Mesenchymal stem cell (in vitro differentiated cells and primary cell): ENCODE results near the gene ADH5.
"Not testable (repeated sequence)": the region's sequence is repeated elsewhere in the genome, so short reads cannot be mapped to it uniquely, and the experiment has no call there.

Source experiments
- DNase-seq: peaks from one replicate; pipeline ENCODE4 v3.0.0-alpha.2; 2013
- H2AFZ ChIP-seq: one replicate; pipeline ENCODE4 v1.6.1; 2013; ENCODE audit warnings: low read depth, mild to moderate bottlenecking, control low read depth, inconsistent platforms, low read length, moderate library complexity
- H2AK5ac ChIP-seq: 2 replicates; pipeline ENCODE4 v1.6.1; 2013; ENCODE audit warnings: low read length, moderate library complexity, mild to moderate bottlenecking, inconsistent platforms; ENCODE audit not compliant: severe bottlenecking
- H2BK120ac ChIP-seq: one replicate; pipeline ENCODE4 v1.6.1; 2013; ENCODE audit warnings: low read depth, mild to moderate bottlenecking, inconsistent platforms, low read length, moderate library complexity
- H2BK12ac ChIP-seq, 2 experiments: one replicate each; pipeline ENCODE4 v1.6.1; 2013; ENCODE audit warnings: inconsistent platforms in 2 of 2, low read length in 2 of 2, mild to moderate bottlenecking in 2 of 2, moderate library complexity in 2 of 2, control low read depth in 1 of 2
- H2BK15ac ChIP-seq: one replicate; pipeline ENCODE4 v1.6.1; 2013; ENCODE audit warnings: mild to moderate bottlenecking, low read depth, inconsistent platforms; ENCODE audit not compliant: poor library complexity, severe bottlenecking
- H2BK5ac ChIP-seq: 2 replicates; pipeline ENCODE4 v1.6.1; 2013; ENCODE audit warnings: low read depth, mild to moderate bottlenecking, low read length, control low read depth, inconsistent platforms; ENCODE audit not compliant: poor library complexity, severe bottlenecking
- H3K14ac ChIP-seq, 2 experiments: one replicate each; pipeline ENCODE4 v1.6.1; 2013; ENCODE audit warnings: inconsistent platforms in 2 of 2, low read length in 2 of 2, control low read depth in 1 of 2, mild to moderate bottlenecking in 1 of 2, moderate library complexity in 1 of 2
- H3K18ac ChIP-seq, 2 experiments: one replicate each; pipeline ENCODE4 v1.6.1; 2013; ENCODE audit warnings: inconsistent platforms in 2 of 2, low read length in 2 of 2, control low read depth in 1 of 2, low read depth in 1 of 2, mild to moderate bottlenecking in 1 of 2
- H3K23ac ChIP-seq, 2 experiments: one replicate each; pipeline ENCODE4 v1.6.1; 2013; ENCODE audit warnings: inconsistent platforms in 2 of 2, low read length in 2 of 2, mild to moderate bottlenecking in 2 of 2, moderate library complexity in 2 of 2, control low read depth in 1 of 2
- H3K27ac ChIP-seq: 2 replicates; pipeline ENCODE4 v1.5.1; 2013; ENCODE audit warnings: mild to moderate bottlenecking, moderate library complexity, low read length, control low read depth, inconsistent platforms; ENCODE audit not compliant: poor library complexity, severe bottlenecking
- H3K27me3 ChIP-seq, 2 experiments: 2 replicates each; pipeline versions ENCODE4 v1.6.1 to v1.7.0; 2013; ENCODE audit warnings: low read length in 2 of 2, mild to moderate bottlenecking in 2 of 2, moderate library complexity in 2 of 2, control low read depth in 1 of 2, inconsistent platforms in 1 of 2; ENCODE audit not compliant: control insufficient read depth in 1 of 2, insufficient read depth in 1 of 2
- H3K36me3 ChIP-seq, 2 experiments: 2 replicates each; pipeline versions ENCODE4 v1.6.1 to v1.7.0; 2013; ENCODE audit warnings: low read length in 2 of 2, control low read depth in 1 of 2, inconsistent platforms in 1 of 2, low read depth in 1 of 2, mild to moderate bottlenecking in 1 of 2; ENCODE audit not compliant: insufficient read depth in 2 of 2, control insufficient read depth in 1 of 2
- H3K4ac ChIP-seq, 2 experiments: one replicate each; pipeline ENCODE4 v1.6.1; 2013; ENCODE audit warnings: inconsistent platforms in 2 of 2, low read length in 2 of 2, mild to moderate bottlenecking in 2 of 2, moderate library complexity in 2 of 2, control low read depth in 1 of 2, low read depth in 1 of 2
- H3K4me1 ChIP-seq: 2 replicates; pipeline ENCODE4 v1.6.1; 2013; ENCODE audit warnings: low read depth, low read length, control low read depth; ENCODE audit not compliant: control insufficient read depth, insufficient read depth
- H3K4me2 ChIP-seq: 2 replicates; pipeline ENCODE4 v1.6.1; 2013; ENCODE audit warnings: low read length, mild to moderate bottlenecking, inconsistent platforms; ENCODE audit not compliant: poor library complexity, severe bottlenecking
- H3K4me3 ChIP-seq, 2 experiments: 2 replicates each; pipeline versions ENCODE4 v1.5.1 to v1.7.0; 2013; ENCODE audit warnings: low read length in 2 of 2, mild to moderate bottlenecking in 2 of 2, control low read depth in 1 of 2, low read depth in 1 of 2; ENCODE audit not compliant: insufficient read depth in 1 of 2
- H3K79me1 ChIP-seq: replicated peaks from 2 replicates; pipeline ENCODE4 v1.6.1; 2013; ENCODE audit warnings: mild to moderate bottlenecking, control low read depth, low read length, inconsistent platforms; ENCODE audit not compliant: poor library complexity, severe bottlenecking
- H3K9ac ChIP-seq: 2 replicates; pipeline ENCODE4 v1.7.0; 2013; ENCODE audit warnings: mild to moderate bottlenecking, low read length, moderate library complexity
- H3K9me3 ChIP-seq: 2 replicates; pipeline ENCODE4 v1.7.0; 2013; ENCODE audit warnings: mild to moderate bottlenecking, low read length; ENCODE audit not compliant: control insufficient read depth
- H4K8ac ChIP-seq: one replicate; pipeline ENCODE4 v1.6.1; 2013; ENCODE audit warnings: inconsistent platforms, mild to moderate bottlenecking, low read length, moderate library complexity
- H4K91ac ChIP-seq: one replicate; pipeline ENCODE4 v1.6.1; 2013; ENCODE audit warnings: mild to moderate bottlenecking, low read length, inconsistent platforms
- WGBS: methylation state at CpG from one replicate; pipeline ENCODE4 v1.1.7; 2013; ENCODE audit warnings: mixed read lengths; 5-methylcytosine and 5-hydroxymethylcytosine counted together

The ADH5 gene

GRCh38 chr4:99065521-99065920, 23.1 kb downstream of the ADH5 start:
- WGBS = no CpG with 5 or more reads among the region's 2 CpGs

DNA sequence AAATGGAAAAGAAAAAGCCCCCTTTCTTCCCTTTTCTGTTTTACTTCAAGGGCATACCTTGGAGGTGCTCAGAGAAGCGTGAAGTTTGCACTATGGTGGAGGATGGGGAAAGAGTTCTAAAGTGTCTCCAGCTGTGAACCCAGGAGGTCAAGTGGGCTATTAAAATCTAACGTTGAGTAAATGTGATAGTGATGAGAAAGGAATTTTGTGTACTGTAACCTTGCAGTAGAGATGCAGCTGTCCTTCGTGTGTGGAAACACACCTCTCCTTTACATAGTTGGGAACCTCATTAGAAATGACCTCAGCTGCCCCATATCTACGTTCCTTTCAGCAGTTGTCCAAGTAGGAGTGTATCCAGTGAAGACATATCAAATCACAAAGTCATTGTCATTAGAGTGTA, 26.5 kb downstream of the ADH5 start:
- Histone ChIP-seq H3K36me3 (peaks cover 11 to 66% of the 10 kb centered on the region in 2 experiments), H4K8ac (no peak overlapping the region), H3K27ac (peak overlapping the region; percentile 93), H2BK12ac (no peak overlapping the region), H2BK15ac (no peak overlapping the region), H3K14ac (no peak overlapping the region), H3K4ac (no peak overlapping the region), H2BK5ac (no peak overlapping the region), H3K4me1 (peaks cover 5% of the 10 kb centered on the region), H3K79me1 (peaks cover 9% of the 10 kb centered on the region), H3K9me3 (no peaks in the 10 kb centered on the region), H3K27me3 (no peaks in the 10 kb centered on the region), H2AFZ (no peak overlapping the region), H3K23ac (no peak overlapping the region), H3K9ac (no peak overlapping the region), H2AK5ac (no peak overlapping the region), H3K4me3 (no peak overlapping the region), H4K91ac (no peak overlapping the region), H2BK120ac (no peak overlapping the region), H3K18ac (no peak overlapping the region), H3K4me2 (peak overlapping the region; percentile 32)
- 0% methylated on average over 3 of the region's 4 CpGs for WGBS
- peak; percentile 71 for DNase-seq

More at GRCh38 chr4:99065521-99065920, 23.1 kb downstream of the ADH5 start:
- DNase-seq, H3K4me2 ChIP-seq, H3K4me3 ChIP-seq, H3K9ac ChIP-seq, H2AK5ac ChIP-seq, H2AFZ ChIP-seq, H3K18ac ChIP-seq, H4K8ac ChIP-seq, H2BK120ac ChIP-seq, H3K9me3 ChIP-seq, H3K27me3 ChIP-seq, H3K14ac ChIP-seq, H2BK5ac ChIP-seq, H3K4ac ChIP-seq, H3K23ac ChIP-seq, H3K4me1 ChIP-seq, H3K79me1 ChIP-seq, H2BK12ac ChIP-seq, H2BK15ac ChIP-seq, H3K27ac ChIP-seq, H4K91ac ChIP-seq: not testable (repeated sequence)
- H3K36me3 ChIP-seq = peaks cover 8 to 67% of the 10 kb centered on the region in 2 experiments

- Histone ChIP-seq H4K91ac (no peak overlapping the region), H2AK5ac (peak overlapping the region; percentile 99), H2BK5ac (no peak overlapping the region), H3K9me3 (no peaks in the 10 kb centered on the region), H3K36me3 (peaks cover 11 to 59% of the 10 kb centered on the region in 2 experiments), H2BK15ac (no peak overlapping the region), H3K79me1 (peaks cover 9% of the 10 kb centered on the region), H3K4me1 (peaks cover 5% of the 10 kb centered on the region), H3K14ac (no peak overlapping the region), H3K27ac (peak overlapping the region; percentile 93), H3K27me3 (no peaks in the 10 kb centered on the region), H4K8ac (no peak overlapping the region), H3K4me2 (no peak overlapping the region), H3K9ac (no peak overlapping the region), H3K18ac (no peak overlapping the region), H3K4me3 (no peak overlapping the region), H2BK120ac (no peak overlapping the region), H2AFZ (no peak overlapping the region), H2BK12ac (peak overlapping the region in 1 of 2 experiments; percentile 90), H3K23ac (no peak overlapping the region), H3K4ac (no peak overlapping the region)
- WGBS = 92% methylated on average over 4 of the region's 8 CpGs
- DNase-seq = no peak
These were observed 27.4 kb downstream of the ADH5 start for GRCh38 chr4:99061048-99061700.

- H2BK15ac ChIP-seq = no peak overlapping the region
- H3K4me3 ChIP-seq = no peak overlapping the region
- no peak overlapping the region for H3K4ac ChIP-seq
- DNase-seq = no peak
- H2BK5ac ChIP-seq = peak overlapping the region; percentile 94
- 92% methylated on average over 1 of the region's 1 CpG for WGBS
- peaks cover 9% of the 10 kb centered on the region for H3K79me1 ChIP-seq
- H3K18ac ChIP-seq = no peak overlapping the region
- no peak overlapping the region for H3K23ac ChIP-seq
- H3K27ac ChIP-seq = peak overlapping the region; percentile 99
- H4K91ac ChIP-seq = no peak overlapping the region
- no peak overlapping the region for H3K14ac ChIP-seq
- H2AFZ ChIP-seq = no peak overlapping the region
- H2BK120ac ChIP-seq = no peak overlapping the region
- peaks cover 11 to 60% of the 10 kb centered on the region in 2 experiments for H3K36me3 ChIP-seq
- no peak overlapping the region for H3K4me2 ChIP-seq
- no peaks in the 10 kb centered on the region for H3K9me3 ChIP-seq
- peak overlapping the region; percentile 94 for H2AK5ac ChIP-seq
- peaks cover 6% of the 10 kb centered on the region for H3K4me1 ChIP-seq
- peak overlapping the region; percentile 13 for H4K8ac ChIP-seq
- no peaks in the 10 kb centered on the region for H3K27me3 ChIP-seq
- peak overlapping the region; percentile 24 for H3K9ac ChIP-seq
- peak overlapping the region in 1 of 2 experiments; percentile 77 for H2BK12ac ChIP-seq
These were observed 29.0 kb downstream of the ADH5 start for GRCh38 chr4:99059550-99059949.
